GM23338 (cell line): ENCODE results near the gene ATP9B. TPM values are rescaled to one million over a fixed set of nuclear protein-coding genes. Genes with fewer than 3 reads are reported as not detected.

ENCODE experiments used
- ATAC-seq: fragments of 200-7000 bp; cut with Tn5 transposase; 3 replicates; pipeline ENCODE4 v1.9.1; 2020
- DNase-seq: peaks from one replicate; pipeline ENCODE4 v3.0.0-alpha.2; 2015; ENCODE audit warnings: low spot score
- H2AFZ ChIP-seq: fragments of 200-600 bp; sonication (generic); 2 replicates; pipeline ENCODE4 v1.8.0; 2016; ENCODE audit warnings: antibody characterized with exemption, mild to moderate bottlenecking, moderate library complexity
- H3F3A ChIP-seq: fragments of 200-600 bp; sonication (generic); replicated peaks from 2 replicates; pipeline ENCODE4 v1.8.0; 2017; ENCODE audit warnings: antibody characterized with exemption, mixed run types, low read depth
- H3K27ac ChIP-seq: fragments of 200-600 bp; sonication (generic); 2 replicates; pipeline ENCODE4 v1.6.1; 2016; ENCODE audit warnings: low read depth
- H3K27me3 ChIP-seq: fragments of 200-600 bp; sonication (generic); 2 replicates; pipeline ENCODE4 v1.8.0; 2016; ENCODE audit warnings: mild to moderate bottlenecking, mixed run types, moderate library complexity; ENCODE audit not compliant: insufficient read depth
- H3K36me3 ChIP-seq: fragments of 200-600 bp; sonication (generic); 2 replicates; pipeline ENCODE4 v1.8.0; 2016; ENCODE audit warnings: mild to moderate bottlenecking; ENCODE audit not compliant: insufficient read depth
- H3K4me1 ChIP-seq: fragments of 200-600 bp; sonication (generic); 2 replicates; pipeline ENCODE4 v1.8.0; 2016; ENCODE audit warnings: mild to moderate bottlenecking, moderate library complexity; ENCODE audit not compliant: insufficient read depth
- H3K4me2 ChIP-seq: fragments of 200-600 bp; sonication (generic); 2 replicates; pipeline ENCODE4 v1.7.1; 2017; ENCODE audit warnings: mixed run types
- H3K4me3 ChIP-seq: fragments of 200-600 bp; sonication (generic); 2 replicates; pipeline ENCODE4 v1.6.1; 2016; ENCODE audit warnings: mixed run types
- H3K79me2 ChIP-seq: fragments of 200-600 bp; sonication (generic); replicated peaks from 2 replicates; pipeline ENCODE4 v1.8.0; 2017; ENCODE audit warnings: mild to moderate bottlenecking; ENCODE audit not compliant: insufficient read depth
- H3K9me2 ChIP-seq: fragments of 200-600 bp; sonication (generic); 2 replicates; pipeline ENCODE4 v1.8.0; 2017; ENCODE audit not compliant: insufficient read depth
- H4K20me1 ChIP-seq: fragments of 200-600 bp; sonication (generic); replicated peaks from 2 replicates; pipeline ENCODE4 v1.8.0; 2017; ENCODE audit warnings: mild to moderate bottlenecking; ENCODE audit not compliant: insufficient read depth
- H3K27ac Mint-ChIP-seq: 2 replicates; pipeline ENCODE4 v1.8.0; 2020; ENCODE audit warnings: inconsistent platforms, mild to moderate bottlenecking, moderate library complexity, mixed read lengths
- H3K27me3 Mint-ChIP-seq: 3 replicates; pipeline ENCODE4 v1.8.0; 2022; ENCODE audit warnings: low read depth, mild to moderate bottlenecking, moderate library complexity, mixed read lengths, inconsistent platforms; ENCODE audit not compliant: insufficient read depth, poor library complexity
- H3K36me3 Mint-ChIP-seq: 3 replicates; pipeline ENCODE4 v1.8.0; 2021; ENCODE audit warnings: low read depth, mild to moderate bottlenecking, inconsistent platforms, moderate library complexity, mixed read lengths
- H3K4me1 Mint-ChIP-seq: 3 replicates; pipeline ENCODE4 v1.8.0; 2020; ENCODE audit warnings: mild to moderate bottlenecking, inconsistent platforms, mixed read lengths
- H3K4me3 Mint-ChIP-seq: 3 replicates; pipeline ENCODE4 v1.8.0; 2021; ENCODE audit warnings: moderate library complexity, mild to moderate bottlenecking, inconsistent platforms, mixed read lengths
- H3K9me3 Mint-ChIP-seq: 3 replicates; pipeline ENCODE4 v1.8.0; 2020; ENCODE audit warnings: moderate library complexity, mild to moderate bottlenecking, inconsistent platforms, mixed read lengths
- CREB1 ChIP-seq: fragments of 250-450 bp; sonication (Bioruptor Pico); IDR thresholded peaks from 2 replicates; pipeline ENCODE4 v1.5.0; 2020; ENCODE audit warnings: low read depth, mild to moderate bottlenecking, moderate library complexity
- CTCF ChIP-seq, 2 experiments: fragments of 200-600 bp in 1 of 2; sonication (generic) in 1 of 2; conservative IDR thresholded peaks; 2 replicates each; pipeline versions ENCODE4 v1.5.1 to v1.6.1; 2016 to 2017; ENCODE audit warnings: antibody characterized with exemption in 2 of 2, low read depth in 2 of 2, mild to moderate bottlenecking in 2 of 2, moderate library complexity in 1 of 2
- ETS1 ChIP-seq: IDR thresholded peaks from 2 replicates; pipeline ENCODE4 v1.6.1; 2016; ENCODE audit warnings: antibody characterized with exemption
- EZH2 ChIP-seq: fragments of 200-600 bp; sonication (generic); IDR thresholded peaks from one replicate; pipeline ENCODE4 v1.8.0; 2017; ENCODE audit warnings: antibody characterized with exemption, mild to moderate bottlenecking, low read depth; ENCODE audit not compliant: unreplicated experiment
- EZH2phosphoT487 ChIP-seq: fragments of 200-600 bp; sonication (generic); IDR thresholded peaks from one replicate; pipeline ENCODE4 v1.8.1; 2018; ENCODE audit warnings: antibody characterized with exemption; ENCODE audit not compliant: unreplicated experiment
- JUNB ChIP-seq: IDR thresholded peaks from one replicate; pipeline ENCODE4 v1.6.1; 2016; ENCODE audit warnings: antibody characterized with exemption; ENCODE audit not compliant: unreplicated experiment
- NANOG ChIP-seq: IDR thresholded peaks from 2 replicates; pipeline ENCODE4 v1.6.1; 2016; ENCODE audit warnings: antibody characterized with exemption, borderline replicate concordance
- POLR2AphosphoS5 ChIP-seq: IDR thresholded peaks from 2 replicates; pipeline ENCODE4 v1.6.1; 2016; ENCODE audit warnings: antibody characterized with exemption, low read depth
- REST ChIP-seq: IDR thresholded peaks from one replicate; pipeline ENCODE4 v1.6.1; 2018; ENCODE audit warnings: antibody characterized with exemption; ENCODE audit not compliant: unreplicated experiment
- STAT1 ChIP-seq: IDR thresholded peaks from one replicate; pipeline ENCODE4 v1.6.1; 2016; ENCODE audit warnings: antibody characterized with exemption; ENCODE audit not compliant: unreplicated experiment
- ZNF331 ChIP-seq: fragments of 250-450 bp; sonication (Bioruptor Pico); IDR thresholded peaks from 2 replicates; pipeline ENCODE4 v1.5.0; 2020; ENCODE audit warnings: low read depth, mild to moderate bottlenecking, moderate library complexity
- ZNF462 ChIP-seq: fragments of 250-450 bp; sonication (Bioruptor Pico); IDR thresholded peaks from 2 replicates; pipeline ENCODE4 v1.5.0; 2020; ENCODE audit warnings: mild to moderate bottlenecking, moderate library complexity
- polyA plus RNA-seq: library from polyadenylated mRNA; unstranded; fragments of >200 nt; fragmentation: Nextera tagmentation; extraction: Ambion mirVana; gene quantifications from 2 replicates; pipeline ENCODE4 v1.2.1, GENCODE V29; 2016
- total RNA-seq: library from RNA; depleted of rRNA; stranded (reverse); fragments of >200 nt; shearing (Covaris generic); gene quantifications from 2 replicates; pipeline ENCODE4 v1.2.3, GENCODE V29; 2014

ATP9B gene
- total and polyA plus RNA-seq, 2 experiments from 2014 or later = 14.2 to 25.6 TPM

- Mint-ChIP-seq H3K27me3 (peaks cover 3% of the 10 kb centered on the region), H3K4me1 (no peaks in the 10 kb centered on the region), H3K4me3 (no peak overlapping the region), H3K9me3 (no peaks in the 10 kb centered on the region), H3K27ac (no peak overlapping the region), H3K36me3 (no peaks in the 10 kb centered on the region; the same call in 2 of the 3 replicates)
- no peaks in the 10 kb centered on the region for H3K4me1 ChIP-seq
- no peak for ATAC-seq
- H2AFZ ChIP-seq = no peak overlapping the region
- DNase-seq = no peak
- TF ChIP-seq STAT1 (no peak), REST (no peak), CREB1 (CRISPR knock-in tag) (no peak), POLR2AphosphoS5 (no peak), CTCF (conservative IDR thresholded peaks at IDR 0.05; ENCODE audit: low read depth in 2 of 2) (no peak), JUNB (no peak), ETS1 (no peak), EZH2phosphoT487 (no peak), ZNF331 (CRISPR knock-in tag) (no peak), NANOG (no peak), ZNF462 (CRISPR knock-in tag) (no peak), EZH2 (no peak)
- H3K9me2 ChIP-seq = no peaks in the 10 kb centered on the region
- no peaks in the 10 kb centered on the region for H3F3A ChIP-seq
- no peak overlapping the region for H3K27ac ChIP-seq
- no peaks in the 10 kb centered on the region for H3K36me3 ChIP-seq
- H4K20me1 ChIP-seq = peaks cover 3% of the 10 kb centered on the region; the same call in 1 of the 2 replicates
- H3K4me2 ChIP-seq = no peak overlapping the region
- no peaks in the 10 kb centered on the region for H3K27me3 ChIP-seq
- no peak overlapping the region for H3K4me3 ChIP-seq
- H3K79me2 ChIP-seq = no peaks in the 10 kb centered on the region; the same call in 1 of the 2 replicates
Measured at GRCh38 chr18:79133724-79134123, 64.5 kb downstream of the ATP9B start.
